ENCODE measurements around the gene TCF15. TPM values are rescaled to one million over a fixed set of nuclear protein-coding genes. Genes with fewer than 3 reads are reported as not detected.

TCF15 gene
- total and polyA plus RNA-seq, 2 of the 13 experiments (the other 11 are each of a cell fraction or from before 2014, with no cell fraction given), result not detected

DNA sequence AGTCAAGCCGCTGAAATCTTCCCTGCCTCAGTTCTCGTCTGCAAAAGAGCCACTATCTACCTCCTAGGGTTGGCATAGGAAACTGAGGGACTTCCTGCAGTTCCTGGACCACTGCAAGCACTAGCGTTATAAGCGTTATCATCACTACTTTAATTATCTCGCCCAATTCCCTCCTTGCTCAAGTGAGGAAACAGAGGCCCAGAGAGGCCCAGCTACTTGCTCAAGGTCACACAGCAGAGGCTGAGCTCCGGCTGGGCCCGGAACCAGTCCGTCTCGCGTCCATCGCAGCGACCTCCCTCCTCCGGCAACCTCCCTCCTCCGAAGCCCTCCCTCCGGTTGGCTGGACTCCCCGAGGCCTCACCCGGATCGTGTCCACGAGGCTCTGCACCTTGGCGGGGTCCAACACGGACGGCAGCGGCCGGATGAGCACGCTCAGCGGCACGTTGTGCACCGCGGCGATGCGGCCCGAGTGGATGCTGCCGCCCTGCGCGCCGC is 42.6 kb upstream of the TCF15 start (continued):
- no peak for TF ChIP-seq ZNF816 (CRISPR knock-in tag; IDR thresholded peaks at IDR 0.05; ENCODE audit: borderline replicate concordance)
- TF ChIP-seq HDAC6 (IDR thresholded peaks at IDR 0.05; ENCODE audit: low read depth, low read length), result no peak
- TF ChIP-seq XRCC5 (optimal IDR thresholded peaks at IDR 0.05; ENCODE audit: low read length), result no peak
- TF ChIP-seq GLI4 (CRISPR knock-in tag; IDR thresholded peaks at IDR 0.05; ENCODE audit: borderline replicate concordance), result 0 out of 2 replicates have a peak, but pooled peaks have one; percentile 2
- no peak for TF ChIP-seq POLR2AphosphoS5 (IDR thresholded peaks at IDR 0.05; ENCODE audit: low read depth, low read length)
- no peak for TF ChIP-seq ZNF7 (CRISPR knock-in tag; IDR thresholded peaks at IDR 0.05)
- 0 out of 2 replicates have a peak, but pooled peaks have one; percentile 11 for TF ChIP-seq ZHX1 (CRISPR knock-in tag; IDR thresholded peaks at IDR 0.05; ENCODE audit: low read depth)
- TF ChIP-seq LCORL (IDR thresholded peaks at IDR 0.05), result no peak
- no peak for TF ChIP-seq LCORL (CRISPR knock-in tag; IDR thresholded peaks at IDR 0.05)
- TF ChIP-seq ZFP36L1 (CRISPR knock-in tag; IDR thresholded peaks at IDR 0.05), result no peak; the same call in 1 of the 2 replicates
- TF ChIP-seq FLYWCH1 (CRISPR knock-in tag; IDR thresholded peaks at IDR 0.05), result no peak
- TF ChIP-seq ZNF281 (CRISPR knock-in tag; IDR thresholded peaks at IDR 0.05; ENCODE audit: borderline replicate concordance), result no peak
- no peak for TF ChIP-seq MBNL3 (CRISPR knock-in tag; conservative IDR thresholded peaks at IDR 0.05)
- TF ChIP-seq AFF4 (CRISPR knock-in tag; IDR thresholded peaks at IDR 0.05), result no peak
- TF ChIP-seq, protein P1, sequence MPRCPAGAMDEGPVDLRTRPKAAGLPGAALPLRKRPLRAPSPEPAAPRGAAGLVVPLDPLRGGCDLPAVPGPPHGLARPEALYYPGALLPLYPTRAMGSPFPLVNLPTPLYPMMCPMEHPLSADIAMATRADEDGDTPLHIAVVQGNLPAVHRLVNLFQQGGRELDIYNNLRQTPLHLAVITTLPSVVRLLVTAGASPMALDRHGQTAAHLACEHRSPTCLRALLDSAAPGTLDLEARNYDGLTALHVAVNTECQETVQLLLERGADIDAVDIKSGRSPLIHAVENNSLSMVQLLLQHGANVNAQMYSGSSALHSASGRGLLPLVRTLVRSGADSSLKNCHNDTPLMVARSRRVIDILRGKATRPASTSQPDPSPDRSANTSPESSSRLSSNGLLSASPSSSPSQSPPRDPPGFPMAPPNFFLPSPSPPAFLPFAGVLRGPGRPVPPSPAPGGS (CRISPR knock-in tag; IDR thresholded peaks at IDR 0.05), result peak; percentile 21; the same call in 1 of the 2 replicates
- TF ChIP-seq KLF15 (CRISPR knock-in tag; IDR thresholded peaks at IDR 0.05; ENCODE audit: borderline replicate concordance), result no peak

Measured in HepG2 (cell line).